Lower leg skin (tissue), 3 donors: ENCODE data around the gene HBG1.

Source experiments
- CTCF ChIP-seq, 3 donors: fragments of 450-650 bp; IDR thresholded peaks; one replicate each; pipeline ENCODE4 v1.5.1; 2016; ENCODE audit warnings: antibody characterized with exemption in 3 of 3, mild to moderate bottlenecking in 3 of 3, moderate library complexity in 2 of 3
- POLR2A ChIP-seq, 2 donors: fragments of 450-650 bp; IDR thresholded peaks; one replicate each; pipeline ENCODE4 v1.6.1; 2016 to 2017; ENCODE audit warnings: antibody characterized with exemption in 2 of 2, mild to moderate bottlenecking in 1 of 2, moderate library complexity in 1 of 2

GRCh38 chr11:5291207-5291838, 41.7 kb upstream of the HBG1 start:
- TF ChIP-seq CTCF (IDR thresholded peaks at IDR 0.05) (no peak), POLR2A (IDR thresholded peaks at IDR 0.05) (no peak)
